Middle frontal gyrus (tissue), 1 donor: ENCODE measurements around the gene ZNF598.

Experiments used
- DNase-seq: peaks from one replicate; pipeline ENCODE4 v3.0.0-alpha.2; 2015; ENCODE audit warnings: low spot score; ENCODE audit errors: extremely low spot score

Gene ZNF598

GRCh38 chr16:1991948-1992703 lies 17.5 kb downstream of the ZNF598 start:
- peak; percentile 53 for DNase-seq

GRCh38 chr16:1991588-1991947 lies 18.1 kb downstream of the ZNF598 start:
- DNase-seq: no peak

GRCh38 chr16:1991135-1991551 lies 18.5 kb downstream of the ZNF598 start:
- DNase-seq: no peak

- no peak for DNase-seq
Observed at GRCh38 chr16:1990351-1991134, 19.1 kb downstream of the ZNF598 start.

GRCh38 chr16:1990101-1990350 lies 19.6 kb downstream of the ZNF598 start:
- no peak for DNase-seq

DNA sequence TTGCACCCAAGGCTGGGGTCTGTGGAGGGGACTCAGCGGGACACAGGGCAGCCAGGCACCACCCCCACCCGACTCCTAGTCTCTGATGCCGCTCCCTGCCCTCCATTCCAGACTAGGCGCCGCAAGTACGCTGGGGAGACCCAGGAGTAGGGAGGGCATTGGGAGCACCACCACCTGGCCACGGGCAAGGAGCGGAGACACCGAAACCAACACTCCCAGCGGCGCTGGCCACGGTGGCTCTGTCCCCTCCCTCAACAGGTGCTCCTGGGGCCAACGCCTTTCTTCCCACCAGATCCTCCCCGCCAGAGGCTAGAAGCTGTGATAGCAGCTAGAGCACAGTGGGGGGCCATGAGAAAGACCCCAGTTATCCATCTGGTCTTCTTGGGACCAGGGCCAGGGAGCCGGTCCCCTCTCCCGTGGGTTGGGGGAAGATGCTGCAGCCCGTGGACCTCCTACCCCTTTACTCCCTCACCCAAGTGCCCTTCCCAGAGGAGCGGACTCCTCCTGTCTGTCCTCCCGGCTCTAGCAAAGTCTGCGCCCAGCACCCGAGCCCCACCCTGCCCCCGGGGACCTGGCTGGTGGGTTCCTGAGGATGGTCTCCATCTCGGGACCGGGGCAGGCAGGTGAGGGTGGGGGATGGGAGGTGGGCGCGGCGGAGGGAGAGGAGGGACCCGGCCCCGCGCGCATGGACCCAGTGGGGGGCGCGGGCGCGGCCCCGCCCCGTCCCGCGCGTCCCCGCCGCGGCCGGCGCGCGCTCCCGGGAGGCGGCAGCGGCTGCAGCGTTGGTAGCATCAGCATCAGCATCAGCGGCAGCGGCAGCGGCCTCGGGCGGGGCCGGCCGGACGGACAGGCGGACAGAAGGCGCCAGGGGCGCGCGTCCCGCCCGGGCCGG lies 20.2 kb downstream of the ZNF598 start, which contains the start of gene SYNGR3:
TSS of gene SYNGR3 (plus strand) at position 762 of the 892 bp plus-strand sequence. CDS start 133 bp downstream, outside the sequence.
- DNase-seq: no peak

- DNase-seq: no peak
Observed at GRCh38 chr16:1987198-1987597, 22.4 kb downstream of the ZNF598 start.

DNA sequence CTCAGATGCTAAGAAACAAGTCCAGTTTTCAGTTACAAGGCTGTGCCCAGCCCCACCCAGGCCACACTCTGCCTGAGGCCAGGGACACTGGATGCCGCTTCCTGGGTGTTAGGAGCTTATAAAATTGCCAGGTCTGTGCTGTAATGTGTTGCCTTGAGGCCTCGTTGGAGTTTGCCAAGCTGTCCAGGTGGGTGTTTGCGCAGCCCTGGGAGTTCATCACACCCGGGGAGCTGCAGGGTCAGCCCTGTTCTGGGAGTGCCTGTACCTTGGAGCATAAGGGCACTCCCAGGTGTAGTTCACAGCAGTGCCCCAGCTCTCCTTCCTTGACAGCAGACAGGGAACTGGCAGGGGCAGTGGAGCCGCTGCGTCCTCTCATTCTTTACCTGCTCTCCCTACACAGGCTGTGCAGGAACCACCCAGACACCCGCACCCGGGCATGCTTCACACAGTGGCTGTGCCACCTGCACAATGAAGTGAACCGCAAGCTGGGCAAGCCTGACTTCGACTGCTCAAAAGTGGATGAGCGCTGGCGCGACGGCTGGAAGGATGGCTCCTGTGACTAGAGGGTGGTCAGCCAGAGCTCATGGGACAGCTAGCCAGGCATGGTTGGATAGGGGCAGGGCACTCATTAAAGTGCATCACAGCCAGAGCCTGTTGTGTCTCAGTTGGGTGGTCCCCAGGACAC lies 24.0 kb downstream of the ZNF598 start:
- no peak for DNase-seq

DNA sequence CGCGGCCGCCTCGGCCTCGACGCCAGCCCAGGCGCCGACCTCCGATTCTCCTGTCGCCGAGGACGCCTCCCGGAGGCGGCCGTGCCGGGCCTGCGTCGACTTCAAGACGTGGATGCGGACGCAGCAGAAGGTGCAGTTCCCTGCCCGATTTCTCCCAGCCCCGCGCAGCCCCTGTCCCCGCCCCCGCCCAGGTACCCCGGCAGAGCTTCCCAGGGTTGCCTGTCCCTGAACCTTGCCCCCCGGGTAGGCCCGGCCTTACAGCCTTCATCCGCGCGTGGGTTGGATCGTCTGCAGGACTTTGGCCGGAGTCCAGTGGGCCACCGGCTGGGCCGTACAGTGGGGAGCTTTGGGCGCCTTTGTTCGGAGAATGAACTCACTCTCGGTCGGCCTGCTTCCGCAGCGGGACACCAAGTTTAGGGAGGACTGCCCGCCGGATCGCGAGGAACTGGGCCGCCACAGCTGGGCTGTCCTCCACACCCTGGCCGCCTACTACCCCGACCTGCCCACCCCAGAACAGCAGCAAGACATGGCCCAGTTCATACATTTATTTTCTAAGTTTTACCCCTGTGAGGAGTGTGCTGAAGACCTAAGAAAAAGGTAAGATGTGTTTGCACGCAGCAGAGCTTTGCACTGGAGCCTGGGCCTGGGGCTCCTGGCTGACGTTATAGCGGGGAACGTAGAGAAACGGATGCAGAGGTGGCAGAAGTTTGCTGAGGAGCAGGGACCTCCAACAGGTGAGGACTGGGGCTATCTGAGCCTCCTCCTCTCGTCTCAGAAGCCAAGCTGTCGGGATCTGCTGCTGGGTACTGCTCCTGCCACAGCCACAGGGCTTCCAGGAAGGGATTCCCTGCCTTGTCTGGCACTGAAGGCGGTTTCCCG lies 25.0 kb downstream of the ZNF598 start:
- no peak for DNase-seq

DNA sequence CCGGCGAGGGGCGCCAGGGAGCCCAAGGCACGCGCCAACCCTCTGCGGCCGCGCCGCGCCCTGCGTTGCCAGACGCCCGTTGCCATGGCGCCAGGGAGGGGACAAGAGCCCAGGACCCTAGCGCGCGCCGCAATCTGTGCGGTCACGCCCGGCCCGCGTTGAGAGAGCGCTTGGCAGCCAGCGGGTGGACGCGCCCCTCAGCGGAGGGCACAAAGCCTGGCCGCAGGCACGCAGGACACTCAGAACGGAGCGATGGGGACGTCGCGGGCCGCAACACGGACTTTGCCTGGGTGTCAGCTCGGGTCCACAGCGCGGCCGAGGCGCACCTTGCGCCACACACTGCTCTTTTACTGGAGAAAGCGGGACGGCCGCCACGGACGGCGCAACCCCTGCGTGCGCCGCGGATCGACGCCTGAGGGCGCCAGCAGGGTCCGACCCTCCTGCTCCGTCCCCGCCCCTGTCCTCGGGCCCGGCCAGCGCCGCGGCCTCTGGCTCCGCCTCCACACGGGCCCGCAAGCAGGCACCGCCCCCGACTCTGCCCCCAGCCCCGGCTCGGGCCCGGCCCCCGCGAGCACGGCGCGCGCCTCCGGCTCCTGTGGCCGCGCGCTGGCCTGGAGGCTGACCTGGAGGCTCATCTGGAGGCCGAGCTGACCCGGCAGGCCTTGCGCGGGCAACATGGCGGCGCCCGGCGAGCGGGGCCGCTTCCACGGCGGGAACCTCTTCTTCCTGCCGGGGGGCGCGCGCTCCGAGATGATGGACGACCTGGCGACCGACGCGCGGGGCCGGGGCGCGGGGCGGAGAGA lies 25.9 kb downstream of the ZNF598 start, which contains the start of gene GFER:
TSS of gene GFER (plus strand) at position 650 of the 803 bp plus-strand sequence. CDS start at position 676, 26 bp downstream.
- DNase-seq: peak; percentile 74

DNA sequence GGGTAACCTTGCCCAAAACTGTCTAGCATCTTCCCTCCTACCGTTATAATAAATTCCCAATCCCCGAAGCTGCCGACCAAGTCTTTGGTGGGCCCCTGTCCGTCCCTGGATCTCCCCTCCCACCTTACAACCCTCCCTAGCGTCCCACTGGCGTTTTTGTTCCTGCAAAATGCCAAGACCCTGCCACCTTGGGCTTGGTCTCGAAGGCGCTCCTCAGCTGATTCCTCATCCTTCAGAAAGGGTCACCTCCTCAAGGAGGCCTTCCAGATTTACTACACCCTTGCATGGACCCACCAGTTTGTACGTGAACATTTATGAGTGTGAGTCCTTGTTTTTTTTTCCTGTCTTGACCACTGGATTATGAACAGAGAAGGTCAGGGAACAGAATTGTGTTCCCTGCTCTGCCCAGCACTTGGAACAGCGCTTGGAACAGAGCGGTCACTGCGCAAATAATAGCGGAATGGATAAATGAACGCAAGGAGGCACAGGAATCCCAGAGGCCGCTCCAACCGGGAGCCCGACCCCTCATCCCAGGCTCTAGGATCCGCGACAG lies 26.6 kb downstream of the ZNF598 start:
- no peak for DNase-seq

DNA sequence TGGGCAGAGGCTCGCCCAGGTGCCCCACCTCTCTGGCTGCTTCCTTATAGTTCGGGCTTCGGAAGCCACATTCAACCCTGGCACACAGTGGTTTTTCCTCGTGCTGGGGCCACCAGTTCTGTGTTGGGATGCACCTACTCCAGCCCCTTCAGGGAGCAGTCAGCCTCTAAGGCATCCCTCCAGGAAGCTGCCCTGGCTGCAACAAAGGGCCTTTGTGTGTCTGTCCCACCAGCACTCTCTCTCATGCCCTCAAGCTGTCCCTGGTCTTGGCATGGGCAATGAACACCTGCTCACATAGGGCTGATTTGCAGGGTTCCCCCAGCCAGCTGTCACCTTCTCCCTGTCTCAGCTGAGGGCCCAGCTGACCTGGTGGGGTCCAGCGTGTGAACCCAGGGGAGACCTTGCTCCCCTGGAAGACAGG lies 27.6 kb downstream of the ZNF598 start:
- DNase-seq: no peak

GRCh38 chr16:1981398-1981836 lies 28.2 kb downstream of the ZNF598 start, which contains the start of gene NOXO1:
Gene NOXO1 (minus strand): TSS chr16:1981469. CDS start chr16:1981179, 290 bp downstream.
- DNase-seq: no peak

GRCh38 chr16:1980770-1981087 lies 28.9 kb downstream of the ZNF598 start:
- DNase-seq: no peak

DNA sequence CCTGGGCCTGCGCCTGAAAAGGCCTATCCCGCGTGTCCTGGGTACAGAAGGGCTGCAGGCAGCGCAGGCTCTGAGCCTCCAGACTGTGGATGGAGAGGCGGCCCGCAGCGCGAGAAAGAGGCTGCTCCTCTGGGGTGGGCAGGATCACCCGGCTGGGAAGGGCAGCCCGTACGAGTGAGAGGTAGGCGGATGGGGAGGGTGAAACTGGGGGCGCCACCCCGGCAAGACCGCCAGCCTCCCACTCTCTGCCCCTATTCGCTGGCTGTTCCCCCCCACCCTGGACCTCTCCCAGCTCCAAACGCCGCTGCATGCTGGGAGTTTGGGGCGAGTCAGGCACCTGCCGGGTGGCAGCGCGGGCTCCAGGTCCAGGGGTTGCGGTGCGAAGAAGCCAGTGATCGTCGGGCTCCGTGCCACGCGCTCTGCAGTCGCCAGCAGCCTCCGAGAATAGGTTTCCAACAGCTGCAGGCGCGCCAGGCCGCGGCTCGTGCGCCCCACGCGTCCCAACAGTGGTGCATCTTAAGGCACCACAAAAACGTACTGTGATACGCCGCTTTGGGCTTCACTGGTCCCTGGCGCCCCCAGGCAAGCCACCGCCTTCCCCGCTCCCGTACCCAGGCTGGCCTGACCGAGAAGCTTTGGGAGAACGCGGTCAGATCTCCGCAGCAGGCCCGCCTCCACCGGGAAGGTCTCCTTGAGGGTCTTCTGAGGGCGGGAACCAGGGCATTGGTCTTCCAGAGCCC lies 29.4 kb downstream of the ZNF598 start:
- DNase-seq: no peak

DNA sequence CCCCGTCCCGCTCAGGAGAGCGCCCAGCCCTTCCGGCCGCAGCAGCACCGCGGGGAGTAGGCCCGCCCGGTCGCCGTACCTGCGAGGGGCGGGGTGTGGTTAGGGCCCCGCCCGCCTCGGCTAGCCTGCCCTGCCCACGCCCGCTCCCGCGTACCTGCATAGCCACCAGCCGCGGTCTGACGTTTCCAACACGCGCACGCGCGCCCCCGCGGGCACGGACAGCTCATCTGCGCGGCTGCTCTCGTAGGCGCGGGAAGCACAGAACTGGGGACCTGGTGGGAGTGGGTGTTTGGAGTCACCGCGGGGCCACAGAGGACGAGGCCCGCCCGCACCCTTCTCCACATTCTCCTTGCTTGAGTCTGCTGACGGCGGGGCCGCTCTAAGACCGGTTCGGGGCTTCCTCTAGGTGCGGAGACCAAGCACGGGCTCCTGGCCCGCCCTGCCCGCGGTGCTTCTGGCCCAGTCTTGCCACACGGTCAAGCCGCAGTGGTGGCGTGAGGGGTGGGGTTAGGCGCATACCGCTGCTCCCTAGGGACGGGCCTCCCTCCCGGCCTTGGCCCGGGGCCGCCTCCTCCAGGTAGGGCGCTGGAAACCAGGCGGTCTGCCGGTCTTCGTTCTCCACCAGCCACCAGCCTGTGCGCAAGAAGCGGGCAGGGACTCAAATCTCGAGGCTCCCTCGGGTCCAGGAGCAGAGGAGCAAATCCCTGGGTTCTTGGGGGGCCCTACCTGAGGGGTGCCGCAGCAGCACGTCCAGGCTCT lies 30.2 kb downstream of the ZNF598 start:
- no peak for DNase-seq

GRCh38 chr16:1978476-1979120 lies 31.0 kb downstream of the ZNF598 start:
- no peak for DNase-seq
